ENCODE results near the gene BATF3. TPM values are rescaled to one million over a fixed set of nuclear protein-coding genes. Genes with fewer than 3 reads are reported as not detected.
A peak's percentile ranks its signal among the peaks of the same experiment; 100 is the strongest.

Gene BATF3
- total RNA-seq, 3 donors from 2014 or later, result 0.38 to 2.9 (median 1.6) TPM

DNA sequence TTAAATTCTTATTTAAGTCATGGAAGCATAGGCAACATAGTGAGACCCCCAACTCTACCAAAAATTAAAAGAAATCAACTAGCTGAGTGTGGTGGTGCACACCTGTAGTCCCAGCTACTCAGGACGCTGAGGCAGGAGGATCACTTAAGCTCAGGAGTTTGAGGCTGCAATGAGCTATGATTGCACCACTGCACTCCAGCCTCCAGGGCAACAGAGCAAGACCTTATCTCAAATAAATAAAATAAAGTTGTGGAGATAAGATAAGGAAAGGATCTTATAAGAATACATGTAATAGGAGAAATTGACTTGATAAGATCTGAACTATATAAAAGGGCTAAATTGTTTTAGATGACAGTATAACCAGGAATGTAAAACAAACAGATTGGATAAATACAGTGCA is 2.3 kb upstream of the BATF3 start:
- intact Hi-C loops (cut with DNase I, micrococcal nuclease), result no loop called here
- no peaks in the 10 kb centered on the region for H3K9me3 ChIP-seq
- TF ChIP-seq, protein P1, sequence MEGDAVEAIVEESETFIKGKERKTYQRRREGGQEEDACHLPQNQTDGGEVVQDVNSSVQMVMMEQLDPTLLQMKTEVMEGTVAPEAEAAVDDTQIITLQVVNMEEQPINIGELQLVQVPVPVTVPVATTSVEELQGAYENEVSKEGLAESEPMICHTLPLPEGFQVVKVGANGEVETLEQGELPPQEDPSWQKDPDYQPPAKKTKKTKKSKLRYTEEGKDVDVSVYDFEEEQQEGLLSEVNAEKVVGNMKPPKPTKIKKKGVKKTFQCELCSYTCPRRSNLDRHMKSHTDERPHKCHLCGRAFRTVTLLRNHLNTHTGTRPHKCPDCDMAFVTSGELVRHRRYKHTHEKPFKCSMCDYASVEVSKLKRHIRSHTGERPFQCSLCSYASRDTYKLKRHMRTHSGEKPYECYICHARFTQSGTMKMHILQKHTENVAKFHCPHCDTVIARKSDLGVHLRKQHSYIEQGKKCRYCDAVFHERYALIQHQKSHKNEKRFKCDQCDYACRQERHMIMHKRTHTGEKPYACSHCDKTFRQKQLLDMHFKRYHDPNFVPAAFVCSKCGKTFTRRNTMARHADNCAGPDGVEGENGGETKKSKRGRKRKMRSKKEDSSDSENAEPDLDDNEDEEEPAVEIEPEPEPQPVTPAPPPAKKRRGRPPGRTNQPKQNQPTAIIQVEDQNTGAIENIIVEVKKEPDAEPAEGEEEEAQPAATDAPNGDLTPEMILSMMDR (IDR thresholded peaks at IDR 0.05), result no peak
- ATAC-seq (peak; percentile 51), DNase-seq (peak in 1 of 3 donors; percentile 33)
- H3K4me3 ChIP-seq, result no peak overlapping the region
- no peaks in the 10 kb centered on the region for H3K36me3 ChIP-seq (ENCODE audit: low read depth)
- peaks cover 12% of the 10 kb centered on the region for H3K4me1 ChIP-seq (ENCODE audit: low read depth)

DNA sequence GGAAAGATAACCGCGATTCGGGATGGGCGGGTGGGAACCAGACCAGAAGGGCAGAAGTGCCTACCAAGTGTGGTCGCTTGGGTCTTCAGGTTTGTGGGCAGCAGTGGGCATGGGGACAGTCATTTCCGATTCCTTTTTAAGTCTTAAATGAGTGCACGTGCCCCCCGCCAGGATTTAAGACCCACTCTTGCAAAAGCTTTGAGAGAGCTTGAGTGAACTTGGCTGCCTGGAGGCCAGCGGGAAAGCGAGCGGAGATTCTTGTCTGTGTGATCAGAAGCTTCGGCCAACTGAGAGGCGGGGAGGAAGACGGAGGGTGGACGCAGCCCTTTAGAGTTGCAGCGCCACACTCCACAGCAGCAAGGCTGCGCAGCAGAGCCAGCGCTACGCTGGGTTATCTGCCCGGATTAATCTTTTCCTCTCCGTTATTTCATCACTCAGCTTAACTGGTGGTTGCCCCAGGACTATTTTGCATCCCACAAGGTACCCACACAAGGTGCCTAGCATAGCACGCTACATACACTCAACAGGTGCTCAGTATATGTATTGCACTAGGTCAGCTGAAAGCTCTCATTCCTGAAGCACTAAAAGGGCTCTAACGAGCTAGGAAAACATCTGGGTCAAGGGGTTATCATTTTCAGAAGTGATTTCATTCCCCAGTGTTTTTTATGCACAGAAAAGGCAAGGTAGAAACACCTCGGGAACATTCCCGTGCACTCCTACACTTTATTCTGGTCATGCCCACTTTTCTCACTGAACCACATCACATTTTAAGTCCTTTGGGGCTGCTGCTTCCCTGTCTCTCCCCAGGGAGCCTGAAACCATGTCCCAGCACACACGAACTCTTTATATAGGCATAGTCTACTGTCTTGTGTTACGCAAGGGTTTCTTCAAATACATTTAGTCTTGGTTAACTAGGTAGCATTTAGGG is 1.5 kb upstream of the BATF3 start:
- intact Hi-C loops (cut with DNase I, micrococcal nuclease), result no loop called here
- no peaks in the 10 kb centered on the region for H3K36me3 ChIP-seq (ENCODE audit: low read depth)
- H3K9me3 ChIP-seq, result no peaks in the 10 kb centered on the region
- H3K4me3 ChIP-seq, result no peak overlapping the region
- TF ChIP-seq, protein P1 (IDR thresholded peaks at IDR 0.05), result no peak
- H3K4me1 ChIP-seq (ENCODE audit: low read depth), result peaks cover 12% of the 10 kb centered on the region
- DNase-seq, result peak; percentile 32 to 66 (median 37)
- ATAC-seq, result peak; percentile 31

DNA sequence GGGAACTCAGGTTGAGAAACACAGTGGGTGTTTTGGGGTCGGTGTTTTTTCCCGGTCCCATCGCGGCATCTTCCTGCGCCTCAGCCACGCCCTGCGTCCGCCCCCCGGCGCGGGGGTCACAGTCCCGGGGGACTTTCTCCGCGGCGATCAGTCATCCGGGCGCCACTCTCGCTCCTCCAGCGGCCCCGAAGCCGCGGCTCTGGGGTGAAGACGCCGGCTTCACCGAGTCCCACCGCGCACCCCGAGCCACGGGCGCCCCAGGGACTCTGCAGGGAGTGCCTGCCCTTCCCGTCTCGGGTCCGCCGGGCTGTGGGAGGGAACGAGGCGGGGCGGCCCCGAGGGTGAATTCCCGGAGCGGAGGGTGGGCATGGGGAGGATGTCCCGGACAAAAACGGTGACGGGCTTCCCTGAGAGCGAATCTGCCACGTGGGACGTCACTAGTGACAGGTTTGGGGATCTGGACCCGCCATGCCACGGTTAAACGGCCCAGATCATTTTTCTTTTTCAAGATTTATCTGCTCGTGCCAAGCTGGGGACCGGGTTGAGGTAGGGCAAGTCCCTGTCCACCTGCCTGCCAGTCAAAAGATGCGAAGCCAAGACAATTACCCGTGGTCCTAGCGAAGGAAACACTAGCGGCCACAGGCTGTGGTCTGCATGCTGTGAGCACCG is 717 bp upstream of the BATF3 start:
- TF ChIP-seq, protein P1 (IDR thresholded peaks at IDR 0.05), result no peak
- Histone ChIP-seq H3K36me3 (ENCODE audit: low read depth) (no peaks in the 10 kb centered on the region), H3K4me1 (ENCODE audit: low read depth) (peaks cover 12% of the 10 kb centered on the region), H3K4me3 (no peak overlapping the region), H3K9me3 (no peaks in the 10 kb centered on the region)
- intact Hi-C loops (cut with DNase I, micrococcal nuclease), result no loop called here
- DNase-seq (peak; percentile 26 to 63 (median 46)), ATAC-seq (peak; percentile 19)

DNA sequence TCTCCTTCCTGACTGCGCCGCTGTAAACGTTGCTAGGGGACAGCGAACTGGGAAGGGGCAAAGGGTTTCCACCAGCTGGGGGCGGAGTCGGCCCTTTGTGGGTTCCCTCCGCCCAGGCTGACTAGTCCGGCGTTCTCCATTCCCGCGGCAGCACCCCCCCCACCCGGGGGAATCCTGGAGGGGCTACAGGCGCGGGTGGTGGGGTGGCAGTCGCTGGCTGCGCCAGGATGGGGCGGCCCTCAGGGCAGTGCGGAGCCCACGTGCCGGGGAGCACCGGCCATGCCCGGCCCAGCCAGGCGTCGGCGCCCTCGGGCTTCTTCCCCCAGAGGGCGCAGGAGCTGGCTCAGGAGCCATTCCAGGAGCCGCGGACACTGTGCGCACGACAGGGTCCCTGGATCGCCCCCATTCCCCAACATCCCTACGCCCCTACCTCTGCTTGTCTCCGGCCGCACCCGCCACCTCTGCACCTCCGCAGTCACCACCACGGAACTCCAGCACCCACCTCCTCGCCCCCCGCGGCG is 476 bp downstream of the BATF3 start:
- H3K9me3 ChIP-seq, result no peaks in the 10 kb centered on the region
- intact Hi-C loops (cut with DNase I, micrococcal nuclease), result no loop called here
- peaks cover 12% of the 10 kb centered on the region for H3K4me1 ChIP-seq (ENCODE audit: low read depth)
- TF ChIP-seq, protein P1 (IDR thresholded peaks at IDR 0.05), result peak; percentile 16
- H3K4me3 ChIP-seq, result no peak overlapping the region
- peak; percentile 41 to 69 (median 59) for DNase-seq
- ATAC-seq, result peak; percentile 81
- no peaks in the 10 kb centered on the region for H3K36me3 ChIP-seq (ENCODE audit: low read depth)

DNA sequence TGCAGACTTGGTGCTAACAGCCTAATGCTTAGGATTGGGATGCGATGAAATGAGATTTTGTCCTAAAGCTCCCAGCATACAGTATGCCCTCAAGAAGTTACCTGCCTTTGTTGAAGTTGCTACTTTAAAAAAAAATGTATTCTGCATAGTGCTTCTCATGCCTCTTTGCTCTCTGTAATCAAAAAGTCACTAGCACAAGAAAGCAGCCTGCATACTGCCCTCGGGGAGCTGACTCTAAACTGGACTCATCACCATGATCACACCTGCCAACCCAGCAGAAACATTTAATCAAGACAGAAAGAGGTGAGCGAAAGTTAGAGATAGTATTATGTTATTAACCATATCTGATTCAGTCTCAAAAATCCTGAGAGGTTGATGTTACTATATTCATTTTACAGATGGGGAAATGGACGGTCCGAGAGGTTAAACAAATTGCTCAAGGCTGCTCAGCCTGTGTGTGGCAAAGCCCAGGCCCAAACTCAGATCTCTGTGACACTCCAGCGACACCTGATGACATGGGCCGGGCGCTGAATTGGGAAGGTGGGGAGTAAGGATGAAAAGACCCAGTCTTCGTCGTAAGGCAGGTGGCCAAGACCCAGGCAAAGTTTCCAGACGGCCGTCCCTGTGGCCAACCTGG is 1.1 kb downstream of the BATF3 start:
- H3K4me1 ChIP-seq (ENCODE audit: low read depth), result peaks cover 12% of the 10 kb centered on the region
- TF ChIP-seq, protein P1 (IDR thresholded peaks at IDR 0.05), result no peak
- intact Hi-C loops (cut with DNase I, micrococcal nuclease), result no loop called here
- DNase-seq (no peak), ATAC-seq (no peak)
- H3K9me3 ChIP-seq, result no peaks in the 10 kb centered on the region
- no peaks in the 10 kb centered on the region for H3K36me3 ChIP-seq (ENCODE audit: low read depth)
- H3K4me3 ChIP-seq, result no peak overlapping the region
